ENCODE results near the gene SHROOM3.

Gene SHROOM3

GRCh38 chr4:76494871-76495590, 60.0 kb downstream of the SHROOM3 start:
- DNase-seq: no peak

GRCh38 chr4:76498550-76498949, 63.5 kb downstream of the SHROOM3 start:
- no peak for DNase-seq

- DNase-seq: no peak
Measured at GRCh38 chr4:76499461-76499860, 64.4 kb downstream of the SHROOM3 start.

- no peak for DNase-seq
Measured at GRCh38 chr4:76502886-76503285, 67.9 kb downstream of the SHROOM3 start.

GRCh38 chr4:76504613-76505465, 69.8 kb downstream of the SHROOM3 start:
- peak; percentile 75 for DNase-seq

- DNase-seq: no peak
Measured at GRCh38 chr4:76511947-76512346, 76.9 kb downstream of the SHROOM3 start.

GRCh38 chr4:76513482-76513881, 78.5 kb downstream of the SHROOM3 start:
- DNase-seq: no peak

GRCh38 chr4:76514087-76514486, 79.1 kb downstream of the SHROOM3 start:
- DNase-seq: no peak

- no peak for DNase-seq
Measured at GRCh38 chr4:76515975-76516843, 81.2 kb downstream of the SHROOM3 start.

GRCh38 chr4:76518241-76518640, 83.2 kb downstream of the SHROOM3 start:
- DNase-seq: no peak

- no peak for DNase-seq
Measured at GRCh38 chr4:76523593-76523992, 88.6 kb downstream of the SHROOM3 start.

- no peak for DNase-seq
Measured at GRCh38 chr4:76525751-76526150, 90.7 kb downstream of the SHROOM3 start.

- peak; percentile 34 for DNase-seq
Measured at GRCh38 chr4:76526585-76526990, 91.6 kb downstream of the SHROOM3 start.

- DNase-seq: no peak
Measured at GRCh38 chr4:76527666-76528065, 92.6 kb downstream of the SHROOM3 start.

- no peak for DNase-seq
Measured at GRCh38 chr4:76531597-76531996, 96.6 kb downstream of the SHROOM3 start.

GRCh38 chr4:76532805-76533204, 97.8 kb downstream of the SHROOM3 start:
- no peak for DNase-seq

GRCh38 chr4:76533314-76533713, 98.3 kb downstream of the SHROOM3 start:
- no peak for DNase-seq

- peak; percentile 84 for DNase-seq
Measured at GRCh38 chr4:76535603-76536372, 100.8 kb downstream of the SHROOM3 start.

GRCh38 chr4:76536373-76536689, 101.3 kb downstream of the SHROOM3 start:
- no peak for DNase-seq

GRCh38 chr4:76538296-76538695, 103.3 kb downstream of the SHROOM3 start:
- DNase-seq: no peak

GRCh38 chr4:76539979-76540378, 105.0 kb downstream of the SHROOM3 start:
- peak; percentile 92 for DNase-seq

- DNase-seq: peak; percentile 45
Measured at GRCh38 chr4:76540486-76540885, 105.5 kb downstream of the SHROOM3 start.

- no peak for DNase-seq
Measured at GRCh38 chr4:76543378-76543777, 108.3 kb downstream of the SHROOM3 start.

Data from kidney glomerular epithelial cell (primary cell).